Gastrocnemius medialis (tissue), 4 donors: ENCODE measurements around the gene USP46. TPM values are rescaled to one million over a fixed set of nuclear protein-coding genes. Genes with fewer than 3 reads are reported as not detected.

Source experiments
- ATAC-seq, 2 donors: fragments of 150-250 bp; one replicate each; pipeline ENCODE4 v1.9.1; 2016
- DNase-seq, 2 donors: peaks; one replicate each; pipeline ENCODE4 v3.0.0-alpha.2; 2019
- H3K27ac ChIP-seq, 4 donors: fragments of 200-600 bp; sonication (generic); 1 replicate in 1 of 4; 2 replicates in 3 of 4; pipeline ENCODE4 v1.5.1; 2016 to 2018; ENCODE audit warnings: mild to moderate bottlenecking in 2 of 4, moderate library complexity in 1 of 4
- H3K27me3 ChIP-seq, 3 donors: fragments of 200-600 bp; sonication (generic) in 2 of 3; 1 replicate in 1 of 3; 2 replicates in 2 of 3; pipeline versions ENCODE4 v1.5.1 to v1.6.0; 2016 to 2019; ENCODE audit warnings: mild to moderate bottlenecking in 1 of 3, moderate library complexity in 1 of 3
- H3K36me3 ChIP-seq, 2 donors: fragments of 200-600 bp; sonication (generic) in 1 of 2; one replicate each; pipeline ENCODE4 v1.5.1; 2017 to 2018
- H3K4me1 ChIP-seq, 2 donors: fragments of 200-600 bp; sonication (generic) in 1 of 2; one replicate each; pipeline ENCODE4 v1.5.1; 2016 to 2017; ENCODE audit warnings: mild to moderate bottlenecking in 2 of 2
- H3K4me3 ChIP-seq, 4 donors: fragments of 200-600 bp; sonication (generic) in 3 of 4; 1 replicate in 1 of 4; 2 replicates in 3 of 4; pipeline ENCODE4 v1.5.1; 2016 to 2019; ENCODE audit warnings: mild to moderate bottlenecking in 2 of 4
- H3K9me3 ChIP-seq, 3 donors: fragments of 200-600 bp; sonication (generic) in 2 of 3; 1 replicate in 1 of 3; 2 replicates in 2 of 3; pipeline ENCODE4 v1.5.1; 2016 to 2019
- CTCF ChIP-seq, 5 experiments: fragments of 450-650 bp in 3 of 5; fragments of 200-600 bp in 2 of 5; sonication (generic) in 2 of 5; IDR thresholded peaks in 4 of 5; conservative IDR thresholded peaks in 1 of 5; 1 replicate in 4 of 5; 2 replicates in 1 of 5; pipeline ENCODE4 v1.5.1; 2016 to 2019; ENCODE audit warnings: antibody characterized with exemption in 5 of 5, mild to moderate bottlenecking in 3 of 5, moderate library complexity in 3 of 5
- POLR2A ChIP-seq, 2 donors: fragments of 450-650 bp; IDR thresholded peaks; one replicate each; pipeline ENCODE4 v1.6.1; 2017; ENCODE audit warnings: antibody characterized with exemption in 2 of 2, mild to moderate bottlenecking in 2 of 2, moderate library complexity in 2 of 2
- in situ Hi-C, 4 donors: fragments of 200-750 bp; cut with MboI; loops; one replicate each; pipeline versions ENCODE4 v1.15.0 to v1.8.0; 2017; ENCODE audit warnings: low sequenced_read_pairs in 4 of 4
- intact Hi-C: fragments of 100-400 bp; cut with DNase I; formaldehyde crosslinking; loops from one replicate; pipeline ENCODE4 v1.15.1; 2023; ENCODE audit warnings: low total_unique reads
- total RNA-seq, 4 donors: library from RNA; depleted of rRNA; stranded (reverse); fragments of >200 nt; gene quantifications; one replicate each; pipeline versions ENCODE4 v1.1.0 to v1.2.3, GENCODE V29; 2016

USP46 gene
- total RNA-seq, 4 donors from 2014 or later, result 8.9 to 13.2 (median 11.8) TPM

- intact Hi-C loops (no loop called here), in situ Hi-C loops (no loop called here)
- Histone ChIP-seq H3K27me3 (no peaks in the 10 kb centered on the region), H3K27ac (no peak overlapping the region), H3K4me3 (no peak overlapping the region), H3K4me1 (no peaks in the 10 kb centered on the region), H3K36me3 (no peaks in the 10 kb centered on the region), H3K9me3 (no peaks in the 10 kb centered on the region)
- TF ChIP-seq POLR2A (IDR thresholded peaks at IDR 0.05) (no peak), CTCF (IDR thresholded peaks at IDR 0.05 in 4 of 5, conservative IDR thresholded peaks at IDR 0.05 in 1 of 5) (no peak)
- DNase-seq (no peak), ATAC-seq (no peak)
These were observed 86.1 kb downstream of the USP46 start for GRCh38 chr4:52572936-52573485.

- H3K27ac ChIP-seq, result no peak overlapping the region
- H3K4me1 ChIP-seq, result no peaks in the 10 kb centered on the region
- no peak for ATAC-seq
- H3K4me3 ChIP-seq, result no peak overlapping the region
- in situ Hi-C loops (no loop called here), intact Hi-C loops (no loop called here)
- no peaks in the 10 kb centered on the region for H3K9me3 ChIP-seq
- DNase-seq, result no peak
- H3K36me3 ChIP-seq, result no peaks in the 10 kb centered on the region
- TF ChIP-seq POLR2A (IDR thresholded peaks at IDR 0.05) (no peak), CTCF (IDR thresholded peaks at IDR 0.05 in 4 of 5, conservative IDR thresholded peaks at IDR 0.05 in 1 of 5) (no peak)
- H3K27me3 ChIP-seq, result no peaks in the 10 kb centered on the region
These were observed 90.8 kb downstream of the USP46 start for GRCh38 chr4:52568351-52568750.

- intact Hi-C loops (no loop called here), in situ Hi-C loops (no loop called here)
- Histone ChIP-seq H3K4me1 (no peaks in the 10 kb centered on the region), H3K9me3 (no peaks in the 10 kb centered on the region), H3K4me3 (no peak overlapping the region), H3K27me3 (no peaks in the 10 kb centered on the region), H3K27ac (no peak overlapping the region), H3K36me3 (no peaks in the 10 kb centered on the region)
- ATAC-seq, result no peak
- TF ChIP-seq POLR2A (IDR thresholded peaks at IDR 0.05), result no peak
- TF ChIP-seq CTCF (IDR thresholded peaks at IDR 0.05 in 4 of 5, conservative IDR thresholded peaks at IDR 0.05 in 1 of 5), result no peak
- no peak for DNase-seq
These were observed 92.7 kb downstream of the USP46 start for GRCh38 chr4:52566136-52567031.

- in situ Hi-C loops, result no loop called here
- no peak overlapping the region for H3K4me3 ChIP-seq
- no peak overlapping the region for H3K27ac ChIP-seq
- no peaks in the 10 kb centered on the region for H3K4me1 ChIP-seq
- H3K27me3 ChIP-seq, result no peaks in the 10 kb centered on the region
- ATAC-seq, result no peak
- intact Hi-C loops, result no loop called here
- DNase-seq, result no peak
- H3K36me3 ChIP-seq, result no peaks in the 10 kb centered on the region
- no peak for TF ChIP-seq POLR2A (IDR thresholded peaks at IDR 0.05)
- TF ChIP-seq CTCF (IDR thresholded peaks at IDR 0.05 in 4 of 5, conservative IDR thresholded peaks at IDR 0.05 in 1 of 5), result no peak
- no peaks in the 10 kb centered on the region for H3K9me3 ChIP-seq
These were observed 98.2 kb downstream of the USP46 start for GRCh38 chr4:52560844-52561280.
